NCI-H1092 treated with DMSO at 0.1 percent for 48 hours (cell line): ENCODE results near the gene MYH6.
"Not testable (repeated sequence)": the region's sequence is repeated elsewhere in the genome, so short reads cannot be mapped to it uniquely, and the experiment has no call there.

ENCODE experiments used
- DNase-seq: peaks from one replicate; lab custom pipeline; 2025; lab: John Stamatoyannopoulos, UW

Gene MYH6

DNA sequence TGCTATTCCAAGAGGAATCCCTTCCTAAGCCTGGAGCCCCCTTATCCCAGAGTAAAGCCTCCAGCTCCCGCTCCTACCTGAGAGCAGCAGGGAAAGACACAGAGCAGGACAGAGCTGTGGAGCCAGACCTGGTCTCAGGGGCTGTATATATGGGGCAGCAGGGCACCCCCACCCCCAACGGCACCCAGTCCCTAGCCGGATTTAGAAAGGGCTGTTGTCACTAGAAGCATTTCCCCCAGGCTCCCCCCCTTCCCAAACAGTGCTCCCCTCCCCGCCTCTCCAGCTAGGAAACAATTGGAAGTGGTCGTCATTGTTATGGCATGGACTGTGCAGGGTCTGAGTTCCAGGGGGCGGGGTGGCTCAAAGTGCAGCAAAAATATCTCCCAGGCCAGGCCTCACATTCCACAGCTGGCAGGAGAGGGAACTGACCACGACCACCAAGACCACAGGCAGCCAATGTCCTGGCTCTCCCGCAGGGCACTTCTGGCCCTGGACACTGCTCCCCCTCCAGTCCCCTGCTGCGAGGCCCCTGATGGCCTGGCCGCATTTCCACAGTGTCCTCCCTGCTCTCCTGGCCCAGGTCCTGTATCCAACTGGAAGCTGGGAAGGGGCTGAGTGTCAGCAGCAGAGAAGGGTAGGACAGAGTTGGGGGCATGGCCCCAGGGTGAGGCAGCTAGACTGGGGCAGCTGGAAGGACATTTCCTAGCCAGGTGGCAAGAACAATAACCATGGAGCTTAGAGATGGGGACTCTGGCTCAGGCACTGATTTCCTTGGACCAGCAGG is 27.7 kb upstream of the MYH6 start, which contains the start of gene MYH7:
Gene MYH7, minus strand, starts transcription at position 118 of the 784 bp plus-strand sequence. CDS start 1,928 bp downstream, outside the sequence.
- no peak for DNase-seq

DNA sequence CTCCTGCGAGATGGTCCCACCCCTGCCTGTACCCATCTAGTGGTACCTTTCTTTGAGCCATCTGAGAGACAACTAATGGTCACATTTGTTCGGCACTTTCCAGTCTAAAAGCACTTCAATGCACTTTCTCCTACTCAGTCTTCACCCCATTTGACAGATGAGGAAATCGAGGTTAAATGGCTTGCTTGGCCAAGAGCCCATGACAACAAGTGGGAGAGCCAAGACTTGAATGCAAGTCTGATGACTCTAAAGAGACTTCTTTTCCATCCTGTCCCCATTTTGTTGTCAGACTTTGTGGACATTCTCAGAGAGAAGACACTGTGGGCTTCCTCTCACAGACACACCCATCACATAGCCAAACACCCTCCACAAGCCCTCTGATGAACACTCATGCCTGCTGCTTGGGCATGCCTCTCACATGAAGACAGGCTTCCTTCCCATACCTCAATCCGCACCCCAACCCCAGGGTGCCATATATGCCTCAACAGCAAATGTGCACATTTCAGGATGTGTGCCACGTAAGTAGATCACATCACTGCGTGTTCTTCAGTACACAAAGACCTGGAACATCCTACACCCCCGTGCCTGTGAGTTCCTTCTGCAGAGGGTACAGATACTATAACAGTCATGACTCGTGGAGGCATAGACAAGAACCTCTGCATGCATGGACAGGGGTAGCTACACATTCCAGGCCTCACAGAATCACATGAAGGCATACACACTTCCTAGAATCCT is 26.6 kb upstream of the MYH6 start:
- DNase-seq = no peak

DNA sequence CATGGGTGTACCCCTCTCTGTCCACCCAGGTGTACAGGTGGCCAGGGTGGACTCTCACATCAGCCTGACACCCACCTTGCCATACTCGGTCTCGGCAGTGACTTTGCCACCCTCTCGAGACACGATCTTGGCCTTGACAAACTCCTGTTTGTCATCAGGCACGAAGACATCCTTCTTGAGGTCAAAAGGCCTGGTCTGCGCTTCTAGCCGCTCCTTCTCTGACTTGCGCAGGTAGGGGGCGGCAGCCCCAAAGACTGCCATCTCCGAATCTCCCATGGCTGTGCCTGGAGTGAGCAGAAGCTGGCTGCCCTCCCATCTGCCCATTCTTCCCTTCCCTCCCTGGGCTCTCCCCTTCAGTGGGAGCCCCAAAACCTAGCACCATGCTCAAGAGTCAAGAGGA is 25.4 kb upstream of the MYH6 start:
- no peak for DNase-seq

DNA sequence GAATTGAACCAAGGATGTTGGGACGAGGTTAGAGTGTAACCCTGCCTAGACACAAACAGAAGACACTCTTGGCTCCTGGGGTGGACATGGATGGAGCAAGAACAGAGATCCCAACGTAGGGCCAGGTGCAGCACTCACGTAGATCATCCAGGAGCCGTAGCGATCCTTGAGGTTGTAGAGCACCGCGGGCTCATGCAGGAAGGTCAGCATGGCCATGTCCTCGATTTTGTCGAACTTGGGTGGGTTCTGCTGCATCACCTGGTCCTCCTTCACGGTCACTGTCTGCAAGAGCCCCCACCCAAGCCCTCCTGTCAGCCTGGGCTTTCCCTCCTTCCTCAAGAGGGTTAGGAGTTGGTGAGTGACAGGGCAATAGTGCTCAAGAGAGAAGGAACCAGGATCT is 24.9 kb upstream of the MYH6 start:
- DNase-seq = no peak

DNA sequence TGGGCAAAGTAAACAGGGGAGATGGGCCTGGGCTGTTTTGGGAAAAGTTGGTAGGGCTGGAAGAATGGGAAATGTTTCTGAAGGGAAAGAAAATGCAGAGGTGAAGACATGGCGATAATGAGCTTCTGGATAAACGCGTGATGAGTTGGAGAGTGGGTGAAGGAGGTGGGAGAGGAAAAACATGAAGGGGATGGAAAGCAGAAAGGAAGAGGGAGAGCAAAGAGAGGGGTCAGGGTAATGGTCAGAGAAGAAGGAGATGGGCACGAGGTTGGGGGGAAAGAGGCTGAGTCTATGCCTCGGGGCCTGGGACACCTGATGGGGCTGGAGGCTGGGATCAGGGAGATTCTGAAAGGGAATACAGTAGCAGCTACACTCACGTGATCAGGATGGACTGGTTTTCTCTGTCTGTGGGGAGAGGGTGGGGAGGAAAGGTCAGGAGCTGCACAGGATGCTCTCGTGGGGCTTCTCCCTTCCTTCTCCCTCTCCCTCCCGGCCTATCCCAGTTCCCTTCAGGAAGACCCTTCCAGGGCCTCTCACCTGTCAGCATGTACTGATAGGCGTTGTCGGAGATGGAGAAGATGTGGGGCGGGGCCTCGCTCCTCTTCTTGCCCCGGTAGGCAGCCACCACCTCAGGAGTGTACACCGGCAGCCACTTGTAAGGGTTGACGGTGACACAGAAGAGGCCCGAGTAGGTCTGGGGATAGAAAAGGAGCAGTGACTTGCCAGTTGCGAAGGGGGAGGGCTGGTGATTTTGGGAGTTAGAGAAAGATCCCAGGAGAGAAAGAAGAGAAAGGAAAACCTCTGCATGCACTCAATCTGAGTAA is 24.2 kb upstream of the MYH6 start:
- no peak for DNase-seq

DNA sequence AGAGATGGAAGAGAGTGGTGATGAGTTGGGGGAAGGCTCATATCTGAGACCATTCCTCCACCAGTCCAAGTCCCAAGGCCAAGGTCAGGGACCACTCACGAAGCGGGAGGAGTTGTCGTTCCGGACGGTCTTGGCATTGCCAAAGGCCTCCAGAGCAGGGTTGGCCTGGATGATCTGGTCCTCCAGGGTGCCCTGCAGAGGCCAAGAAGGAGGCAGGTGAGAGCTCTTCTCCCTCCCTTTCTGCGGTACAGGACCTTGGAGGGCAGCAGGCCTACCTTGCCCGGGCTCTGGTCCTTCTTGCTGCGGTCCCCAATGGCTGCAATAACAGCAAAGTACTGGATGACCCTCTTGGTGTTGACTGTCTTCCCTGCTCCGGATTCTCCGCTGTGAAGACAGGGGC is 23.4 kb upstream of the MYH6 start:
- DNase-seq = no peak

DNA sequence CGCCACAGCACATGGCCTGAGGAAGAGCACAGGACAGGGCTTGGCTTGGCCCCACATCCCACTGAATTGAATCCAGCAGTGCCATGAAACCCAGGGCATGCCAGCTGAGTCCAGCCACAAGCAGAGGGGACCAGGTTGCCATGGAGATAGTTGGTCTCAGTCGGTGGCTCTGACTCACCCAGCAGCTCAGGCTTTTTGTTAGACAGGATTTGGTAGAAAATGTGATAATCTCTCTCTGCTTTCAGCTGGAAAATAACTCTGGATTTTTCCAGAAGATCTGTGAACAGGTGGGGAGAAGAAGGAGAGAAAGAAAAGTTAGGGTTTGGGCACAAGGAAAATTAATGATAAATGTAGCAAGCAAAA is 22.6 kb upstream of the MYH6 start:
- DNase-seq = peak; percentile 45

DNA sequence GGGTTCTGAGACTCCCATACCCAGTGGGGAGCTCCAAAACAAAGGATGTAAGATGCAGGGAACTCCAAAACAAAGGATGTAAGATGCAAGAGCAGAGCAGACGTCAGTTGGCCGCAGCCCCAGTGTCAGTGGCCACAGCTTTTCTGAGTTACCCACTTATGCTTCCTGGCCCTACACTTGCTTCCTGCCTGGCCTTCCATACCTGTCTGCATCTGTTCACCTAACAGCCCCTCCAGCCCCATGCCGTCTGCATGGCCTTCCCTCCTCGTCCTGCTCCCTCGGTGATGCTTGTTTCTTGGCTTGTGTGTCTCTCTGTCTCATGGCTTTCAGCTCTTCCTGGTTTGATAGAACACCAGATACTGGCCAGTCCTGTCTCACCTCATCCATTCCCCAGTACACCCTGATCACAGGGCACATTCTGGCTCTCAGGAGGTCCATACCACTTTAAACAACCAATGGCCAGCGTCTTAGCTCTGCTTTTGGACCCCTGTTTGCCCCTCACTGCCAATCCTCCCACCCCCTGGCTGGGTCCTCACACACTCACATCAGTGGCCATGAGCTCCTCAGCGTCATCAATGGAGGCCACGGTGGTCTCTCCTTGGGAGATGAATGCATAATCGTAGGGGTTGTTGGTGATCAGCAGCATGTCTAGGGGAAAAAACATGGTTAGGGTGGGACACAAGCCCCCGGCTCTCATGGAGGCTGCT is 22.1 kb upstream of the MYH6 start:
- no peak for DNase-seq

DNA sequence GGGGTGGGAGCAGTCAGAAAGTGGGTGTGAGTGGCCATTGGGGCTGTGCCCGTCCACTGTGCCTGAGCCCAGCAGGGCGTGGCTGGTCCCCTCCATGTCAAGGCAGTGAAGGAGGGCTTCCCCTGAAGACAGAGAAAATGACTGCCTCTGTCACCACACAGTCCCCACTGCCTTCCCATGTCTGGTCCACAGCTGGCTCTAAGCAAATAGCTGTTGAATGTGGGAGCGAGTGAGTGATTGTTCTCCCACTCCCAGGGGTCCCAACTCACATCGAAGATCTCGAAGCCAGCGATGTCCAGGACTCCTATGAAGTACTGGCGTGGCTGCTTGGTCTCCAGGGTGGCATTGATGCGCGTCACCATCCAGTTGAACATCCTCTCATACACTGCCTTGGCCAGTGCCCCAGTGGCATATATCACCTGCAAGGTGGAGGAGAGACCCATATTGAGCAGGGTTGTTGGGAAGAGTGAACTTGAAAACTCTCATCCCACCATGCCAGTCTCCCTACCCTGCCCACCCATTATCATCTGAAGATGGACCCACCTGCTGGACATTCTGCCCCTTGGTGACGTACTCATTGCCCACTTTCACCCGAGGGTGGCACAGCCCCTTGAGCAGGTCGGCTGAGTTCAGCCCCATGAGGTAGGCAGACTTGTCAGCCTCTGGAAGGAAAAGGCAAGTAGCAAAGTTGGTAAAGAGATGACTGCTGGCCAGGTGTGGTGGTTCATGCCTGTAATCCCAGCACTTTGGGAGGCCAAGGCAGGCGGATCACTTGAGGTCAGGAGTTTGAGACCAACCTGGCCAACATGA is 20.8 kb upstream of the MYH6 start:
- no peak for DNase-seq

DNA sequence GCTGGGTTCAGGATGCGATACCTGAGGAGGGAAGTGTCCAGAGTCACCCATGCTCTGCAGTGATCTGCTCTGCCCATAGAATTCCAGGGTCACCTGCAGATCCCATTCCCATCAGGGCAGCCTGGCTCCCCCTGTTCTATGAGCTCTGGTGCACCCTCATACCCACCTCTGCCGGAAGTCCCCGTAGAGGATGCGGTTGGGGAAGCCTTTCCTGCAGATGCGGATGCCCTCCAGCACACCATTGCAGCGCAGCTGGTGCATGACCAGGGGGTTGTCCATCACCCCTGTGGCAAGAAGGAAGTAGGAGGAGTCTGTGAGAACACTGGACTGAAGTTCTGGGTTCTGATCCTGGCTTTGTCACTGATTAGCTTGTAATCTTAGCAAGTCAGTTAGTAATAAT is 17.7 kb upstream of the MYH6 start:
- not testable (repeated sequence) for DNase-seq

DNA sequence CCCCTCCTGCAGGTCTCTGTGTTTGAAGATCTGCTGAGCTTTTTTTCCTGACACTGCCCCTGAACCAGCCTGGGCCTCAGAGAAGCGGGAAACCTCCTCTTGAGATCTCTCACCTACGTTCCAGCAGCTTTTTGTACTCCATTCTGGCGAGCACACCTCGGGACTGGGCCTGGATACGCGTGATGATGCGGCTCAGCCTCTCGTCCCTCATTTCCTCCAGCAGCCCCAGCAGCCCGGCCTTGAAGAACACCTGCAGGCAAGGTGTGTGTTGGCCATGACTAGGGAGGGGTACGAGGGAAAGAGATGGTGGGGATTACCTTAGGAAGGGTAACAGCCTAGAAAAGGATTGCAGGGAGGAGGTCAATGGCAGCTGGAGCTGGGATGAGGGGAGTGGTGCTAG is 17.1 kb upstream of the MYH6 start:
- DNase-seq = no peak

DNA sequence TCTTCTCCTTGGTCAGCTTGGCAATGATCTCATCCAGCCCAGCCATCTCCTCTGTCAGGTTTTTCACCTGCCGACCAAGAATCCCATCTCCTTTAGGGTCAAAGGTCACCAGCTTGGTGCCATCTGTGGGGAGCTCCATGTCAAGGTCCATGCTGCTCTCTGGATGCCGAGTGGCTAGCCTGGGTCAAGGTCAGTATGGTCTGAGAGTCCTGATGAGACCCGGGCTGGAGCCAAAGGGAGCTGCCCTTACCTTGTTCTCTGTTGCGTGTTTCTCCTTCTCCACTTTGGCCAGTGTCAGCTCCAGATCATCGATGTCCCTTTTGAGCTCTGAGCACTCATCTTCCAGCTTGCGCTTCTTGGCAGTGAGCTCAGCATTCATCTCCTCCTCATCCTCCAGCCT is 15.6 kb upstream of the MYH6 start:
- DNase-seq = no peak

DNA sequence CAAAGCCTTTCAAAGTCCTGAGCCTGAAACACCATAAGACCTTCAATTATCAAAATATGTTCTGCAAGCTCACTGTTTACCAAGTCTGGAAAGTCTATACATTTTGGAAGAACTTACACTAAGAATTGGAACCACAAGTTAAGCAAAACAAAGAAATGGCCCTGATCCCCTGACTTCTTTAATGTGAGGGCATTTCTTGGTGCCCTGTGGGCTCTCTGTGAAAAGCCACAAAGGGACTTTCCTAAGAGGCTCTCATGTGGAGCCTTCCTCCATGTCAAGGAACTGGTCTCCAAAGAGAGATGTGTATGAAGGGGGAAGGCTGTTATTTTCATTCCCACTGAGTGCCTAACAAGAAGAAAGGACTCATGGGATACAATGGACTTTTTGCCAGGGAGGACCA is 13.5 kb upstream of the MYH6 start:
- DNase-seq = no peak

DNA sequence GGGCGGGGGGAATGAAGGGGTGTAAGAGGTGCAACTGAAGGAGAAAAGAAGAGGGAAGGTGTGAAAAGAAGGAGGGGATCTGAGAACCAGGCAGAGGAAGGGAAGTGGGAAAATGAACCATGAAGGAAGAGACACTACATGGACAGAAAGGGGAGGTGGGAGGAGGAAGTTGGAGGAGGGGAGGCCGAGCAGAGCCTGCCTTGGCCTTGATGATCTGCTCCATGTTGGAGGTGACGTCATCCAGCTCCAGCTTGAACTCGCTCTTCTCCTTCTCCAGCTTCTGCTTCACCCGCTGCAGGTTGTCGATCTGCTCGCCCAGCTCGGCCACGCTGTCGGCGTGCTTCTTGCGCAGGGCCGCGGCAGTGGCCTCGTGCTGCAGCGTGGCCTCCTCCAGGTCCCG is 11.6 kb upstream of the MYH6 start:
- DNase-seq = not testable (repeated sequence)

DNA sequence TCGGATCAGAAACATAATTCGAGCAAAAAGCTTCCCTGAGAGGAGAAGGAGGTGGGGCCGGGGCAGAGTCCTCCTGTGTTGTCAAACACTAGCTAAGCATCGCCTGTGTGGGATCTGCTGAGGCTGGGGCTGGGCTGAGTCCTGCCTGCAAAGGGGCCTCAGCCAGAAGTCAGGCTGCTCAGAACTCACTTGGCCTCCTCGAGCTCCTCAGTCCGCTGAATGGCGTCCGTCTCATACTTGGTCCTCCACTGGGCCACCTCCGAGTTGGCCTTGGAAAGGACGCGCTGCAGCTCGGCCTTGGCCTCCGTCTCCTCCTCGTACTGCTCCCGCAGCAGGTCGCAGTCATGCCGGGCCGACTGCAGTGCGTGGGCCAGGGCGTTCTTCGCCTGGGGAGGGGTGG is 9.9 kb upstream of the MYH6 start:
- no peak for DNase-seq

DNA sequence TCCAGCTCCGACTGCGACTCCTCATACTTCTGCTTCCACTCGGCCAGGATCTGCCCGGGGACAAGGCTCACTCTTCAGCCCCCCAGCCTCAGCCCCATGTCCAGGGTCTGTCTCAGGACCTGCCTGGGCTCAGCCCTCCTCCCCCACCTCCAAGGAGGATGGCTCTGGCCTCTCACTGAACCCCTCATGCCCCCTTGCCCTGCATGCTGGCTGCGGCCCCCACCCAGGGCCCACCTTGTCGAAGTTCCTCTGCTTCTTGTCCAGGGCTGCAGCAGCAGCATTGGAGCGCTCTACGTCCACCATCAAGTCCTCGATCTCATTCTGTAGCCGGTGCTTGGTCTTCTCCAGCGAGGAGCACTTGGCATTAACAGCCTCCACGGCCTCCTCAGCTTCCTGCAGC is 9.2 kb upstream of the MYH6 start:
- DNase-seq = not testable (repeated sequence)

DNA sequence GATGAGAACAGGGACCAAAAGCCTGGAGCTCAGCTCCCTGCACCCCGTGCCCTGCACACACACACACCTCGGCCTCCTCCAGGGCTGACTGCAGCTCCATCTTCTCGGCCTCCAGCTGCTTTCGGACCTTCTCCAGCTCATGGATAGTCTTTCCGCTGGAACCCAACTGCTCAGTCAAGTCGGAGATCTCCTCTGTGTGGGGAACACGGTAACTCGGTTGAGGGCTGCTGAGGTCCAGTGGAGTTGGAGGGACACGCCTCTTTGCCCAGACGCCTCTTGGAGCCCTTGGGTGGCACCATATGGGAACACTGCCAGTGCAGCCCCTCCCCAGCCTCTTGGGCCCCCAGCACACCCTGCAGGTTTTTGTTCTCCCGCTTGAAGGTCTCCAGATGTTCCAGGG is 8.7 kb upstream of the MYH6 start:
- no peak for DNase-seq

DNA sequence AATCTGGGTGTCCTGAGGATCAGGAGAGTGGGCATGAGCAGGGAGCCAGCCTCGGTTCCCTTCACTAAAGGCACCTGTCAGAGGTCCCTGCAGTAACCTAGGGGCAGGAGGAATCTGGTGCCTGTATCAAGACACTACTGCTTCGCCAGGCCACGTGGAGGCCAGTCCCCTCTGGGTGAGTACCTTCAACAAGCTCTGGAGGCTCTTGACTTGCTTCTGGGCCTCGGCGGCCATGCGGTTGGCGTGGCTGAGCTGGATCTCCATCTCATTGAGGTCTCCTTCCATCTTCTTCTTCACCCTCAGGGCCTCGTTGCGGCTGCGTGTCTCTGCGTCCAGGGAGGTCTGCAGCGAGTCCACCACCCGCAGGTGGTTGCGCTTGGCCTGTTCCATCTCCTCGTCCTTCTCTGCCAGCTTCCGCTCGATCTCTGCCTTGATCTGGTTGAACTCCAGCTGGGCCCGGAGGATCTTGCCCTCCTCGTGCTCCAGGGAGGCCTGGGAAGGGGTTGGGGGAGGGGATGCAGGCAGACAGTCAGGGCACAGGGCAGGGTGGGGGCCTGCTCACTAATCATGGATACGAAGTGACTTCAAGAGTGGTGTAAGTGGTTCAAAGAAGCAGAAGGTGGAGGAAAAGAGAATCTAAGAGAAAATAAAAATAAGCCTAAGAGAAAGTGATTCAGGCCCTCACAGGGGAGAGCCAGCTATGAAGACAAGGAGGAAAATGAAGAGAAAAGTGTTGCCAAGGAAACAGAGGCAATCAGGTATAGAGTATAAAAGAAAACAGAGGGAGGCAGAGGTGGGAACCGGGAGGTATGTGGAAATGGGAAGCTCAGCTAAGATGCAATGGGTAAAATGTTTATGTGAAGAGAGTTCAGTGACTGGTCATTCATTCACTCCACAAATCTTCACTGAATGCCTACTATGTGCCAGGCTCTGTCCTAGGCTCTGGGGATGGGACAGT is 8.0 kb upstream of the MYH6 start:
- no peak for DNase-seq

DNA sequence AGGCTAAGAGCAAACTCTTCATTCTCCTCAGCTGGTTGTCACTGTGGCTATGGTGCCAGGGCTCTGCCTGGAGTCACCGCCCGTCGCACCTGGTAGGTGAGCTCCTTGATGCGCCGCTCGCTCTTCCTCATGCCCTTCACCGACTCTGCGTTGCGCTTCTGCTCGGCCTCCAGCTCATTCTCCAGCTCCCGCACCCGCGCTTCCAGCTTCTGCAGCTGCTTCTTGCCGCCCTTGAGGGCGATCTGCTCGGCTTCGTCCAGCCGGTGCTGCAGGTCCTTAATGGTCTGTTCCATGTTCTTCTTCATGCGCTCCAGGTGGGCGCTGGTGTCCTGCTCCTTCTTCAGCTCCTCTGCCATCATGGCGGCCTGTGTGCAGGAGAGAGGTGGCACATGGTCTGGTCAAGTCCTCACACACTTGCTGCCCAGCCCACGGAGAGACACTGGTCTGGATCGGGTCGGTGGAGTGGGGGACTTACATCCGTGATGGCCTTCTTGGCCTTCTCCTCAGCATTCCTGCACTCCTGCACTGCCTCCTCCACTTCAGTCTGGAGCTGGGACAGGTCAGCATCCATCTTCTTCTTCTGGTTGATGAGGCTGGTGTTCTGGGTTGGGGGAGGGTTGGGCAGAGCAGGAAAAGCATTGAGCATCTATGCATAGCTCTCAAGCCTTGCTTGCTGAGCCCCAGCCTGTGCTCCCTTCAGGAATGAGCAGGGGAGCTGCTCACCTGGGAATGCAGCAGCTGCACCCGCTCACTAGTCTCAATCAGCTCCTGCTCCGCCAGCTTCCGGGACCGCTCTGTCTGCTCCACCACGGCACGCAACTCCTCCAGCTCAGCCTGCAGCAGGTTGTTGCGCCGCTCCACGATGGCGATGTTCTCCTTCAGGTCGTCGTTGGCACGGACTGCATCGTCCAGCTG is 7.1 kb upstream of the MYH6 start:
- DNase-seq = no peak
